GM21367 (cell line): ENCODE data around the gene FKBP9.
"Not testable (repeated sequence)": the region's sequence is repeated elsewhere in the genome, so short reads cannot be mapped to it uniquely, and the experiment has no call there.

Experiments used
- ATAC-seq: cut with Tn5 transposase; IDR thresholded peaks from one replicate; pipeline ENCODE4 v1.9.1; 2021; ENCODE audit not compliant: unreplicated experiment

Gene FKBP9

GRCh38 chr7:32948202-32948601, 9.0 kb upstream of the FKBP9 start:
- no peak for ATAC-seq

GRCh38 chr7:32952876-32953275, 4.4 kb upstream of the FKBP9 start:
- ATAC-seq: no peak

GRCh38 chr7:32958046-32959025, 1.1 kb downstream of the FKBP9 start:
- no peak for ATAC-seq

GRCh38 chr7:32963880-32964301, 6.7 kb downstream of the FKBP9 start:
- ATAC-seq: not testable (repeated sequence)

GRCh38 chr7:32964461-32965159, 7.4 kb downstream of the FKBP9 start:
- ATAC-seq: peak; percentile 97

- ATAC-seq: not testable (repeated sequence)
Observed at GRCh38 chr7:32966489-32967267, 9.4 kb downstream of the FKBP9 start.

- ATAC-seq: not testable (repeated sequence)
Observed at GRCh38 chr7:32967268-32967582, 10.0 kb downstream of the FKBP9 start.

- ATAC-seq: not testable (repeated sequence)
Observed at GRCh38 chr7:32971967-32972366, 14.7 kb downstream of the FKBP9 start.

GRCh38 chr7:32977159-32977558, 19.9 kb downstream of the FKBP9 start:
- ATAC-seq: not testable (repeated sequence)

GRCh38 chr7:32979246-32979645, 22.0 kb downstream of the FKBP9 start:
- ATAC-seq: not testable (repeated sequence)

GRCh38 chr7:32979902-32980301, 22.7 kb downstream of the FKBP9 start:
- not testable (repeated sequence) for ATAC-seq

GRCh38 chr7:32988148-32988547, 30.9 kb downstream of the FKBP9 start:
- peak; percentile 62 for ATAC-seq

GRCh38 chr7:32991068-32991585, 33.9 kb downstream of the FKBP9 start:
- ATAC-seq: not testable (repeated sequence)

GRCh38 chr7:32991975-32992700, 34.9 kb downstream of the FKBP9 start:
- ATAC-seq: not testable (repeated sequence)

- not testable (repeated sequence) for ATAC-seq
Observed at GRCh38 chr7:32992750-32993149, 35.5 kb downstream of the FKBP9 start.

GRCh38 chr7:32997956-32998355, 40.7 kb downstream of the FKBP9 start:
- not testable (repeated sequence) for ATAC-seq

GRCh38 chr7:32998361-32999171, 41.3 kb downstream of the FKBP9 start:
- not testable (repeated sequence) for ATAC-seq

- ATAC-seq: not testable (repeated sequence)
Observed at GRCh38 chr7:32999380-32999779, 42.1 kb downstream of the FKBP9 start.

- ATAC-seq: not testable (repeated sequence)
Observed at GRCh38 chr7:33003111-33003510, 45.9 kb downstream of the FKBP9 start.
